Liver (tissue), 9 donors: ENCODE data around the gene TMPRSS9. TPM values are rescaled to one million over a fixed set of nuclear protein-coding genes. Genes with fewer than 3 reads are reported as not detected.

Experiments
- DNase-seq: peaks from one replicate; pipeline ENCODE4 v3.0.0-alpha.2; 2017; ENCODE audit warnings: low spot score
- H3K27ac ChIP-seq, 2 donors: one replicate each; pipeline ENCODE4 v1.7.0; 2013; ENCODE audit warnings: inconsistent platforms in 2 of 2, low read length in 2 of 2, control low read depth in 1 of 2, low read depth in 1 of 2, mild to moderate bottlenecking in 1 of 2
- H3K27me3 ChIP-seq, 4 donors: one replicate each; pipeline versions ENCODE4 v1.6.1 to v1.7.0; 2013; ENCODE audit warnings: low read length in 3 of 4, inconsistent platforms in 1 of 4, mild to moderate bottlenecking in 1 of 4, moderate library complexity in 1 of 4; ENCODE audit not compliant: control insufficient read depth in 4 of 4, insufficient read depth in 4 of 4
- H3K36me3 ChIP-seq, 4 donors: one replicate each; pipeline versions ENCODE4 v1.6.1 to v1.7.0; 2013; ENCODE audit warnings: low read length in 3 of 4, mild to moderate bottlenecking in 3 of 4, low read depth in 1 of 4, moderate library complexity in 1 of 4; ENCODE audit not compliant: control insufficient read depth in 4 of 4, insufficient read depth in 3 of 4
- H3K4me1 ChIP-seq, 4 donors: one replicate each; pipeline versions ENCODE4 v1.6.1 to v1.7.0; 2013; ENCODE audit warnings: low read length in 3 of 4, mild to moderate bottlenecking in 3 of 4, moderate library complexity in 1 of 4; ENCODE audit not compliant: control insufficient read depth in 4 of 4, insufficient read depth in 4 of 4
- H3K4me3 ChIP-seq, 3 donors: one replicate each; pipeline versions ENCODE4 v1.6.1 to v1.7.0; 2013; ENCODE audit warnings: low read length in 3 of 3, control low read depth in 1 of 3, low read depth in 1 of 3, mild to moderate bottlenecking in 1 of 3
- H3K9ac ChIP-seq, 2 donors: one replicate each; pipeline ENCODE4 v1.7.0; 2013; ENCODE audit warnings: low read length in 2 of 2, mild to moderate bottlenecking in 2 of 2, moderate library complexity in 2 of 2, control low read depth in 1 of 2, low read depth in 1 of 2
- H3K9me3 ChIP-seq, 4 donors: one replicate each; pipeline versions ENCODE4 v1.6.1 to v1.7.0; 2013; ENCODE audit warnings: low read length in 3 of 4; ENCODE audit not compliant: control insufficient read depth in 4 of 4
- ATF3 ChIP-seq: IDR thresholded peaks from 2 replicates; pipeline ENCODE4 v1.6.1; 2016; ENCODE audit warnings: antibody characterized with exemption
- EGR1 ChIP-seq, 2 donors: IDR thresholded peaks; 2 replicates each; pipeline ENCODE4 v1.6.1; 2016 to 2018; ENCODE audit warnings: antibody characterized with exemption in 2 of 2, low read depth in 2 of 2
- FOXA1 ChIP-seq: IDR thresholded peaks from 2 replicates; pipeline ENCODE4 v1.6.1; 2016; ENCODE audit warnings: antibody characterized with exemption
- FOXA2 ChIP-seq: IDR thresholded peaks from 2 replicates; pipeline ENCODE4 v1.6.1; 2016; ENCODE audit warnings: antibody characterized with exemption
- GABPA ChIP-seq, 2 donors: IDR thresholded peaks in 1 of 2; conservative IDR thresholded peaks in 1 of 2; 2 replicates each; pipeline ENCODE4 v1.6.1; 2016; ENCODE audit warnings: antibody characterized with exemption in 2 of 2, mild to moderate bottlenecking in 1 of 2, moderate library complexity in 1 of 2
- HNF4A ChIP-seq, 2 donors: conservative IDR thresholded peaks; 2 replicates each; pipeline ENCODE4 v1.6.1; 2016; ENCODE audit warnings: antibody characterized with exemption in 2 of 2, mild to moderate bottlenecking in 2 of 2
- HNF4G ChIP-seq: IDR thresholded peaks from 2 replicates; pipeline ENCODE4 v1.6.1; 2016; ENCODE audit warnings: antibody characterized with exemption
- JUND ChIP-seq, 2 donors: IDR thresholded peaks; 2 replicates each; pipeline ENCODE4 v1.6.1; 2016; ENCODE audit warnings: antibody characterized with exemption in 2 of 2
- NR2F2 ChIP-seq: IDR thresholded peaks from 2 replicates; pipeline ENCODE4 v1.6.1; 2016; ENCODE audit warnings: antibody characterized with exemption
- RAD21 ChIP-seq, 2 donors: IDR thresholded peaks; 2 replicates each; pipeline ENCODE4 v1.6.1; 2016; ENCODE audit warnings: antibody characterized with exemption in 2 of 2, mild to moderate bottlenecking in 2 of 2
- REST ChIP-seq: IDR thresholded peaks from 2 replicates; pipeline ENCODE4 v1.6.1; 2016; ENCODE audit warnings: antibody characterized with exemption, mild to moderate bottlenecking
- RXRA ChIP-seq, 2 donors: IDR thresholded peaks; 2 replicates each; pipeline ENCODE4 v1.6.1; 2017 to 2018; ENCODE audit warnings: antibody characterized with exemption in 2 of 2, mild to moderate bottlenecking in 1 of 2
- TAF1 ChIP-seq: conservative IDR thresholded peaks from 2 replicates; pipeline ENCODE4 v1.6.1; 2016; ENCODE audit warnings: antibody characterized with exemption, mild to moderate bottlenecking
- WGBS: extraction: QIAGEN DNeasy Blood & Tissue Kit; methylation state at CpG from one replicate; pipeline ENCODE4 v1.1.7; 2013; 5-methylcytosine and 5-hydroxymethylcytosine counted together
- polyA plus RNA-seq, 2 donors: library from polyadenylated mRNA; stranded (reverse) in 1 of 2; unstranded in 1 of 2; fragments of 200-250 nt in 1 of 2; fragments of >200 nt in 1 of 2; fragmentation: Nextera tagmentation in 1 of 2; extraction: Ambion mirVana in 1 of 2; gene quantifications; one replicate each; pipeline versions ENCODE4 v1.2.1 to v1.2.3, GENCODE V29; 2013 to 2015
- total RNA-seq, 2 donors: library from RNA; depleted of rRNA; stranded (reverse); fragments of >200 nt; gene quantifications; one replicate each; pipeline ENCODE4 v1.2.3, GENCODE V29; 2014
- TF ChIP-seq, protein P1 (sequence below): fragments of 150-350 bp; IDR thresholded peaks from 2 replicates; pipeline ENCODE4 v1.5.1; 2017; ENCODE audit warnings: improper control_type of control experiment, low read depth, low read length; ENCODE audit not compliant: missing input control
- TF ChIP-seq, protein P2 (sequence below): IDR thresholded peaks from 2 replicates; pipeline ENCODE4 v1.6.1; 2016; ENCODE audit warnings: antibody characterized with exemption
- donor health status: healthy.
- donor health status: healthy.
- donor health status: healthy.
- donor health status: healthy.
- donor health status: healthy.

TMPRSS9 gene
- total and polyA plus RNA-seq, 4 donors = 0.39 to 24.8 (median 1.5) TPM

- Histone ChIP-seq H3K9ac (no peak overlapping the region), H3K36me3 (peaks cover 0 to 6% (median 0%) of the 10 kb centered on the region in 4 donors), H3K4me1 (peaks cover 5 to 6% (median 6%) of the 10 kb centered on the region in 4 donors), H3K27ac (no peak overlapping the region), H3K9me3 (no peaks in the 10 kb centered on the region), H3K27me3 (no peaks in the 10 kb centered on the region), H3K4me3 (no peak overlapping the region)
- 94% methylated on average over 16 of the region's 16 CpGs for WGBS
- TF ChIP-seq FOXA1 = no peak
- no peak for TF ChIP-seq ATF3
- TF ChIP-seq, protein P1, sequence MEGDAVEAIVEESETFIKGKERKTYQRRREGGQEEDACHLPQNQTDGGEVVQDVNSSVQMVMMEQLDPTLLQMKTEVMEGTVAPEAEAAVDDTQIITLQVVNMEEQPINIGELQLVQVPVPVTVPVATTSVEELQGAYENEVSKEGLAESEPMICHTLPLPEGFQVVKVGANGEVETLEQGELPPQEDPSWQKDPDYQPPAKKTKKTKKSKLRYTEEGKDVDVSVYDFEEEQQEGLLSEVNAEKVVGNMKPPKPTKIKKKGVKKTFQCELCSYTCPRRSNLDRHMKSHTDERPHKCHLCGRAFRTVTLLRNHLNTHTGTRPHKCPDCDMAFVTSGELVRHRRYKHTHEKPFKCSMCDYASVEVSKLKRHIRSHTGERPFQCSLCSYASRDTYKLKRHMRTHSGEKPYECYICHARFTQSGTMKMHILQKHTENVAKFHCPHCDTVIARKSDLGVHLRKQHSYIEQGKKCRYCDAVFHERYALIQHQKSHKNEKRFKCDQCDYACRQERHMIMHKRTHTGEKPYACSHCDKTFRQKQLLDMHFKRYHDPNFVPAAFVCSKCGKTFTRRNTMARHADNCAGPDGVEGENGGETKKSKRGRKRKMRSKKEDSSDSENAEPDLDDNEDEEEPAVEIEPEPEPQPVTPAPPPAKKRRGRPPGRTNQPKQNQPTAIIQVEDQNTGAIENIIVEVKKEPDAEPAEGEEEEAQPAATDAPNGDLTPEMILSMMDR = no peak
- no peak for TF ChIP-seq HNF4A (conservative IDR thresholded peaks at IDR 0.05)
- no peak for TF ChIP-seq EGR1 (IDR thresholded peaks at IDR 0.05; ENCODE audit: low read depth in 2 of 2)
- TF ChIP-seq JUND (IDR thresholded peaks at IDR 0.05) = no peak
- TF ChIP-seq RXRA (IDR thresholded peaks at IDR 0.05) = no peak
- TF ChIP-seq, protein P2, sequence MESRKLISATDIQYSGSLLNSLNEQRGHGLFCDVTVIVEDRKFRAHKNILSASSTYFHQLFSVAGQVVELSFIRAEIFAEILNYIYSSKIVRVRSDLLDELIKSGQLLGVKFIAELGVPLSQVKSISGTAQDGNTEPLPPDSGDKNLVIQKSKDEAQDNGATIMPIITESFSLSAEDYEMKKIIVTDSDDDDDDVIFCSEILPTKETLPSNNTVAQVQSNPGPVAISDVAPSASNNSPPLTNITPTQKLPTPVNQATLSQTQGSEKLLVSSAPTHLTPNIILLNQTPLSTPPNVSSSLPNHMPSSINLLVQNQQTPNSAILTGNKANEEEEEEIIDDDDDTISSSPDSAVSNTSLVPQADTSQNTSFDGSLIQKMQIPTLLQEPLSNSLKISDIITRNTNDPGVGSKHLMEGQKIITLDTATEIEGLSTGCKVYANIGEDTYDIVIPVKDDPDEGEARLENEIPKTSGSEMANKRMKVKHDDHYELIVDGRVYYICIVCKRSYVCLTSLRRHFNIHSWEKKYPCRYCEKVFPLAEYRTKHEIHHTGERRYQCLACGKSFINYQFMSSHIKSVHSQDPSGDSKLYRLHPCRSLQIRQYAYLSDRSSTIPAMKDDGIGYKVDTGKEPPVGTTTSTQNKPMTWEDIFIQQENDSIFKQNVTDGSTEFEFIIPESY = no peak
- no peak for TF ChIP-seq RAD21 (IDR thresholded peaks at IDR 0.05)
- TF ChIP-seq NR2F2 = no peak
- no peak for TF ChIP-seq TAF1
- TF ChIP-seq GABPA (IDR thresholded peaks at IDR 0.05 in 1 of 2, conservative IDR thresholded peaks at IDR 0.05 in 1 of 2) = no peak
- DNase-seq = no peak
Measured at GRCh38 chr19:2413629-2414028, 53.6 kb downstream of the TMPRSS9 start.

DNA sequence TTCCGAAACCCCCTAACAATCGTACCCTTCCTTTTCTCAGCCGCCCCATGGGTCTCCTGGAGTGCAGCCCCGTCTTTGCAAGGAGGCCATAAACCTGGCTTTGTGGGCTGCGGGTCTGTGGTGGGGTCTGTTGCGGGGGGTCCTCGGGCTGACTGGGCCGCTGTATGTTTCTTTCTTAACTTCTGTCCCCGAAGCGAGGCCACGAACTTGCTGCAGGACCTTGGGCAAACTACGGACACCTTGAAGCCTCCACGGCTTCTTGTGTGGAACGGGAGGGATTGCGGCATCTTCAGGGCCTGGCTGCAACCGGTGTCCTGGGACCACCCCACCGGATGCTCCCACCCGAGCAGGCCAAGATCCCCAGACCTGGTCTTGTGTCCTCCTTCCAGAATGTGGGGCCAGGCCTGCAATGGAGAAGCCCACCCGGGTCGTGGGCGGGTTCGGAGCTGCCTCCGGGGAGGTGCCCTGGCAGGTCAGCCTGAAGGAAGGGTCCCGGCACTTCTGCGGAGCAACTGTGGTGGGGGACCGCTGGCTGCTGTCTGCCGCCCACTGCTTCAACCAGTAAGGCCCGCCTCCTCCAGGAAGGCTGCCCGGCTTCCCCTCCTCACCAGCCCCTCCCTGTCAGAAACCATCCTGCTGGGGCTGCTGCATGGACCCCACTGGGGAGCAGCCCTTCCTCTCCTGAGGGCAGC lies 55.4 kb downstream of the TMPRSS9 start:
- Histone ChIP-seq H3K27me3 (no peaks in the 10 kb centered on the region), H3K9me3 (no peaks in the 10 kb centered on the region), H3K9ac (no peak overlapping the region), H3K36me3 (peaks cover 0 to 2% (median under 1%) of the 10 kb centered on the region in 4 donors), H3K27ac (no peak overlapping the region), H3K4me3 (no peak overlapping the region), H3K4me1 (peaks cover 5 to 6% (median 6%) of the 10 kb centered on the region in 4 donors)
- TF ChIP-seq, protein P2 = no peak
- TF ChIP-seq REST (no peak), JUND (IDR thresholded peaks at IDR 0.05) (no peak), FOXA1 (no peak), FOXA2 (no peak), EGR1 (IDR thresholded peaks at IDR 0.05; ENCODE audit: low read depth in 2 of 2) (no peak), RAD21 (IDR thresholded peaks at IDR 0.05) (no peak), HNF4A (conservative IDR thresholded peaks at IDR 0.05) (no peak), GABPA (IDR thresholded peaks at IDR 0.05 in 1 of 2, conservative IDR thresholded peaks at IDR 0.05 in 1 of 2) (no peak), HNF4G (no peak)
- TF ChIP-seq, protein P1 = no peak
- 90% methylated on average over 29 of the region's 29 CpGs for WGBS
- DNase-seq = no peak
